Tibial artery (tissue), 4 donors: ENCODE measurements around the gene UTP11.

Source experiments
- DNase-seq, 2 donors: peaks; one replicate each; pipeline ENCODE4 v3.0.0-alpha.2; 2019
- H3K27ac ChIP-seq, 2 donors: fragments of 200-600 bp; sonication (generic) in 1 of 2; 1 replicate in 1 of 2; 2 replicates in 1 of 2; pipeline ENCODE4 v1.5.1; 2018 to 2019; ENCODE audit warnings: mild to moderate bottlenecking in 1 of 2
- H3K27me3 ChIP-seq, 2 donors: fragments of 200-600 bp; sonication (generic) in 1 of 2; one replicate each; pipeline versions ENCODE4 v1.5.1 to v1.6.0; 2016 to 2019
- H3K36me3 ChIP-seq, 3 donors: fragments of 200-600 bp; sonication (generic) in 2 of 3; one replicate each; pipeline ENCODE4 v1.5.1; 2016 to 2019; ENCODE audit warnings: mild to moderate bottlenecking in 2 of 3
- H3K4me1 ChIP-seq, 4 donors: fragments of 200-600 bp; sonication (generic) in 2 of 4; 1 replicate in 3 of 4; 2 replicates in 1 of 4; pipeline ENCODE4 v1.5.1; 2016 to 2019
- H3K4me3 ChIP-seq, 2 donors: fragments of 200-600 bp; sonication (generic) in 1 of 2; 1 replicate in 1 of 2; 2 replicates in 1 of 2; pipeline ENCODE4 v1.5.1; 2018 to 2019; ENCODE audit warnings: mild to moderate bottlenecking in 2 of 2
- H3K9me3 ChIP-seq, 3 donors: fragments of 200-600 bp; sonication (generic) in 1 of 3; one replicate each; pipeline ENCODE4 v1.5.1; 2016 to 2019
- intact Hi-C: fragments of 100-400 bp; cut with DNase I; formaldehyde crosslinking; loops from one replicate; pipeline ENCODE4 v1.15.0; 2023; ENCODE audit warnings: low total_unique reads
- TF ChIP-seq, protein P1 (sequence below), 2 experiments: fragments of 200-600 bp in 1 of 2; fragments of 450-650 bp in 1 of 2; IDR thresholded peaks; one replicate each; pipeline ENCODE4 v1.5.1; 2017 to 2019; ENCODE audit warnings: antibody characterized with exemption in 2 of 2, mild to moderate bottlenecking in 1 of 2, moderate library complexity in 1 of 2

UTP11 gene

DNA sequence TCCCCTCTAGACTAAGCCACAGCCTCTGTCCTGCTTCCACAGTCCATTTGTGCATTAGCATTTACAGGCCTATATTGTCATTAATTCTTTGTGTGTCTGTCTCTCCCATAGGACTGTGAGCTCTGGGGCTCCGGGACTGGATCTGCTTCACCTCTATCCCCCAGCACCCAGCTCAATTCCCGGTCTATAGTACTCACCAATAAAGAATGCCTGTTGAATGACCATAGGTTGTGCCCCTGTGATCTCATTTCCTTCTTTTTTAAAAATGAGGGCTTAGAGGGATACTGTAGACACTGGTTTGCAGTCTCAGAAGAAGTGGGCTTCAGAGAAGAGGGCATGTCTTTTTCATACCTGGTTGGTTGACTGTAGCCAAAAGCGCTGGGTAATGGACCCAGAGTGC, 42.9 kb downstream of the UTP11 start:
- no peaks in the 10 kb centered on the region for H3K4me1 ChIP-seq
- TF ChIP-seq, protein P1, sequence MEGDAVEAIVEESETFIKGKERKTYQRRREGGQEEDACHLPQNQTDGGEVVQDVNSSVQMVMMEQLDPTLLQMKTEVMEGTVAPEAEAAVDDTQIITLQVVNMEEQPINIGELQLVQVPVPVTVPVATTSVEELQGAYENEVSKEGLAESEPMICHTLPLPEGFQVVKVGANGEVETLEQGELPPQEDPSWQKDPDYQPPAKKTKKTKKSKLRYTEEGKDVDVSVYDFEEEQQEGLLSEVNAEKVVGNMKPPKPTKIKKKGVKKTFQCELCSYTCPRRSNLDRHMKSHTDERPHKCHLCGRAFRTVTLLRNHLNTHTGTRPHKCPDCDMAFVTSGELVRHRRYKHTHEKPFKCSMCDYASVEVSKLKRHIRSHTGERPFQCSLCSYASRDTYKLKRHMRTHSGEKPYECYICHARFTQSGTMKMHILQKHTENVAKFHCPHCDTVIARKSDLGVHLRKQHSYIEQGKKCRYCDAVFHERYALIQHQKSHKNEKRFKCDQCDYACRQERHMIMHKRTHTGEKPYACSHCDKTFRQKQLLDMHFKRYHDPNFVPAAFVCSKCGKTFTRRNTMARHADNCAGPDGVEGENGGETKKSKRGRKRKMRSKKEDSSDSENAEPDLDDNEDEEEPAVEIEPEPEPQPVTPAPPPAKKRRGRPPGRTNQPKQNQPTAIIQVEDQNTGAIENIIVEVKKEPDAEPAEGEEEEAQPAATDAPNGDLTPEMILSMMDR (IDR thresholded peaks at IDR 0.05): no peak
- no peak for DNase-seq
- H3K27me3 ChIP-seq: peaks cover 0 to 16% of the 10 kb centered on the region in 2 donors
- no peaks in the 10 kb centered on the region for H3K36me3 ChIP-seq
- intact Hi-C loops: loop anchor here (10.0 kb wide), 1 partner anchor 79 kb away; no protein-coding TSS in a partner anchor
- H3K4me3 ChIP-seq: no peak overlapping the region
- no peak overlapping the region for H3K27ac ChIP-seq
- no peaks in the 10 kb centered on the region for H3K9me3 ChIP-seq

DNA sequence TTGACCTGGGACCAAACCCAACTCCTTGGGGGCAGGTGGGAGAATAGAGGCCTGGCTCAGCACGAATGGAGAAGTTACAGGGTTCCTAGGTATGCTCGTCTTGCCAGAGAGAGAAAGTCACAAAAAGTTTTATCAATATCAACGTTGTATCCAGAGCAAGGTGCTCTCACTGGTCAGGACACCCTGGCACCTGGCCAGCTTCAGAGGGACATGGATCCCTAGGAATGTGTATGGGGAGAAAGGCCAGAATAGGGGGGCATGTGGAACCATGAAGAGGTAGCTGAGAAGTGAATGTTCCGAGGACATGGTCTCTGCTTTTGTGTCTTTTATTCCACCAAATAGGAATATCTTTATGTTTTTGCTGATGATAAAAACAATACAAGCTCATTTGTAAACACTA, 43.4 kb downstream of the UTP11 start:
- Histone ChIP-seq H3K4me1 (no peaks in the 10 kb centered on the region), H3K9me3 (no peaks in the 10 kb centered on the region), H3K36me3 (no peaks in the 10 kb centered on the region), H3K27me3 (peaks cover 0 to 18% of the 10 kb centered on the region in 2 donors), H3K27ac (no peak overlapping the region), H3K4me3 (no peak overlapping the region)
- no peak for DNase-seq
- intact Hi-C loops: loop anchor here (10.0 kb wide), 1 partner anchor 79 kb away; no protein-coding TSS in a partner anchor
- TF ChIP-seq, protein P1 (IDR thresholded peaks at IDR 0.05): no peak

DNA sequence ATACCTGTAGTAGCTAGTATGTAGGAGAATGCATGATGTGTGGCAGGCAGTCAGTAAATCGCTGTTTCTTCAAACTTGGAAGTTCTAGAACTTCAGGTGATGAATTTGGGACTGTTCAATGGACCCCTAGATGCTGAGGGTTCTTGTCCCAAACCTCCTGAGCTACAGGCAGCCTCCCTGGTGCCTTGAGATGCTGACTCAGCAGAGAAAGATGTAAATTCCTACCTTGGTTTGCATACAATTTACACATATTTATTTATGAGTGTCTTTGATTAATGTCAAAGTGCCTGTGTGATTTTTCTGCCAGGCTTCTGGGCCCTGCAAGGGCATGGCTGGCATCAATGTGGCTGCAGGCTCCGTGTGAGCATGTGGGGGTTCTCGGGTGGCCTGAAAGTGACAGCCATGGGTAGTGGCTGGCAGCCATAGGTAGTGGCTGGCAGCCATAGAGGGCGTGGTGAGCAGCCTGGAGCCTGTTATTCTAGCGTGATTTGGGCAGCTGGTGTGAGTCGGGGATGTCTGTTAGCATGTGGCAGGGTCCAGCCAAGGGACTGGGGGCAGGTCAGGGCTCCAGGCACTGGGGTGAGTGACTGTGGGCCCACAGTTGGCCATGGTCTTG, 47.2 kb downstream of the UTP11 start:
- Histone ChIP-seq H3K27ac (no peak overlapping the region), H3K9me3 (no peaks in the 10 kb centered on the region), H3K4me3 (no peak overlapping the region), H3K27me3 (peaks cover 0 to 10% of the 10 kb centered on the region in 2 donors), H3K36me3 (no peaks in the 10 kb centered on the region), H3K4me1 (no peaks in the 10 kb centered on the region)
- TF ChIP-seq, protein P1 (IDR thresholded peaks at IDR 0.05): no peak
- DNase-seq: no peak
- intact Hi-C loops: loop anchor here (10.0 kb wide), 1 partner anchor 75 kb away; no protein-coding TSS in a partner anchor

DNA sequence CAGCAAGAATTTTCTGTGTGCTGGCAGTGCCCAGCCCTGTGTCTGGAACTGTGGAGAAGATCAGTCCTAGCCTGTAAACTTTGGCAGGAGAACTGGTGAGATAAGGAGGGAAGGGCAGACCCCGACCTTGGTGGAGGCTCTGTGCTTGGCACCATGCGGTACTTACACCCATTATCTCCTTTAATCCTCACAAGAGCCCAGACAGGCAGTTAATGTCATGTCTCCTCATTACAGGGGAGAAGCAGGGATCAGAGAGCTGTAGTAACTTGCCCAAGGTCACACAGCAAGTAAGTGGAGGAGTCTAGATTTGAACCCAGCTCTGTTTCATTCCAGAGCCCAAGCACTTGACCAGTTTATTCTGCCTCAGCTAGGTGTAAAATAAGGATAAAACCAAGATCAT, 48.0 kb downstream of the UTP11 start:
- no peak overlapping the region for H3K27ac ChIP-seq
- no peaks in the 10 kb centered on the region for H3K4me1 ChIP-seq
- TF ChIP-seq, protein P1 (IDR thresholded peaks at IDR 0.05): no peak
- H3K4me3 ChIP-seq: no peak overlapping the region
- peaks cover 0 to 4% of the 10 kb centered on the region in 2 donors for H3K27me3 ChIP-seq
- intact Hi-C loops: no loop called here
- DNase-seq: no peak
- H3K36me3 ChIP-seq: no peaks in the 10 kb centered on the region
- H3K9me3 ChIP-seq: no peaks in the 10 kb centered on the region

DNA sequence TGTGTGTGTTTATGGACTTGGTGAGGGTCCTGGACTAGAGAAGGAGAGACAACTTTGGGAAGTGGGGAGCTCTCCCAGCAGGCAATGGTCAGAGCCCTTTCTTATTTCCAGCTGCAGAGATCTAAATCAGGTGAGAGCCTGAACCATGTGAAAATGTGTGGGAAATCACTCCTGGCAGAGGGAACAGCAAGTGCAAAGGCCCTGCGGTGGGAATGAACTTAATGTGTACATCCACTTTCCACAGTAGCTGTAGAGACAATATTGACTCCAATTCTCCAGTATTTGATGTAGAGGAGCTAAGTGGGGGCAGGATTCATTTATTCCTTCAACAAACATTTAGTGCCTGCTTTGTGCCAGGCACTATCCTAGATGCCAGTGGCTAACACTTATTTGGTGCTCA, 48.8 kb downstream of the UTP11 start:
- TF ChIP-seq, protein P1 (IDR thresholded peaks at IDR 0.05): no peak
- no peak overlapping the region for H3K4me3 ChIP-seq
- H3K36me3 ChIP-seq: no peaks in the 10 kb centered on the region
- H3K4me1 ChIP-seq: no peaks in the 10 kb centered on the region
- no peak overlapping the region for H3K27ac ChIP-seq
- no peaks in the 10 kb centered on the region for H3K9me3 ChIP-seq
- peaks cover 0 to 4% of the 10 kb centered on the region in 2 donors for H3K27me3 ChIP-seq
- no peak for DNase-seq
- intact Hi-C loops: no loop called here
